NB4 (cell line): ENCODE data around the gene TNPO2.
"Not testable (repeated sequence)": the region's sequence is repeated elsewhere in the genome, so short reads cannot be mapped to it uniquely, and the experiment has no call there.

Source experiments
- TF ChIP-seq, protein P1 (sequence below): IDR thresholded peaks from one replicate; pipeline ENCODE4 v1.5.1; 2012; ENCODE audit warnings: low read depth, low read length
- TF ChIP-seq, protein P2 (sequence below): IDR thresholded peaks from 2 replicates; pipeline ENCODE4 v1.6.1; 2011; ENCODE audit warnings: low read depth, low read length

DNA sequence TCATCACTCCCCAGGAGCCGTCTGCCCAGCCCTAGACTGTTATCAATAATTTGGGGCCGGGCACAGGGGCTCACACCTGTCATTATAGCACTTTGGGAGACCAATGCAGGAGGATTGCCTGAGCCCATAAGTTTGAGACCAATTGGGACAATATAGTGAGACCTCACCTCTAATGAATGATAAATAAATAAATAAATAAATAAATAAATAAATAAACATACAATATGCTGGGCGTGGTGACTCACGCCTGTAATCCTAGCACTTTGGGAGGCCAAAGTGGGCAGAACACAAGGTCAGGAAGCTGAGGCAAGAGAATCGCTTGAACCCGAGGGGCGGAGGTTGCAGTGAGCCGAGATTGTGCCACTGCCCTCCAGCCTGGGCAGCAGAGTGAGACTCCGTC is 10.4 kb downstream of the TNPO2 start:
- TF ChIP-seq, protein P1, sequence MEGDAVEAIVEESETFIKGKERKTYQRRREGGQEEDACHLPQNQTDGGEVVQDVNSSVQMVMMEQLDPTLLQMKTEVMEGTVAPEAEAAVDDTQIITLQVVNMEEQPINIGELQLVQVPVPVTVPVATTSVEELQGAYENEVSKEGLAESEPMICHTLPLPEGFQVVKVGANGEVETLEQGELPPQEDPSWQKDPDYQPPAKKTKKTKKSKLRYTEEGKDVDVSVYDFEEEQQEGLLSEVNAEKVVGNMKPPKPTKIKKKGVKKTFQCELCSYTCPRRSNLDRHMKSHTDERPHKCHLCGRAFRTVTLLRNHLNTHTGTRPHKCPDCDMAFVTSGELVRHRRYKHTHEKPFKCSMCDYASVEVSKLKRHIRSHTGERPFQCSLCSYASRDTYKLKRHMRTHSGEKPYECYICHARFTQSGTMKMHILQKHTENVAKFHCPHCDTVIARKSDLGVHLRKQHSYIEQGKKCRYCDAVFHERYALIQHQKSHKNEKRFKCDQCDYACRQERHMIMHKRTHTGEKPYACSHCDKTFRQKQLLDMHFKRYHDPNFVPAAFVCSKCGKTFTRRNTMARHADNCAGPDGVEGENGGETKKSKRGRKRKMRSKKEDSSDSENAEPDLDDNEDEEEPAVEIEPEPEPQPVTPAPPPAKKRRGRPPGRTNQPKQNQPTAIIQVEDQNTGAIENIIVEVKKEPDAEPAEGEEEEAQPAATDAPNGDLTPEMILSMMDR, result not testable (repeated sequence)
- TF ChIP-seq, protein P2, sequence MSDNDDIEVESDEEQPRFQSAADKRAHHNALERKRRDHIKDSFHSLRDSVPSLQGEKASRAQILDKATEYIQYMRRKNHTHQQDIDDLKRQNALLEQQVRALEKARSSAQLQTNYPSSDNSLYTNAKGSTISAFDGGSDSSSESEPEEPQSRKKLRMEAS, result not testable (repeated sequence)
